GM10266 (cell line): ENCODE data around the gene PTGR3.

Experiments
- DNase-seq: peaks from one replicate; pipeline ENCODE4 v3.0.0; 2012; ENCODE audit errors: extremely low spot score
- TF ChIP-seq, protein P1 (sequence below): IDR thresholded peaks from 2 replicates; pipeline ENCODE4 v1.5.1; 2012; ENCODE audit warnings: mild to moderate bottlenecking, low read depth; ENCODE audit not compliant: control insufficient read depth, insufficient read depth; ENCODE audit errors: missing control alignments

PTGR3 gene

DNA sequence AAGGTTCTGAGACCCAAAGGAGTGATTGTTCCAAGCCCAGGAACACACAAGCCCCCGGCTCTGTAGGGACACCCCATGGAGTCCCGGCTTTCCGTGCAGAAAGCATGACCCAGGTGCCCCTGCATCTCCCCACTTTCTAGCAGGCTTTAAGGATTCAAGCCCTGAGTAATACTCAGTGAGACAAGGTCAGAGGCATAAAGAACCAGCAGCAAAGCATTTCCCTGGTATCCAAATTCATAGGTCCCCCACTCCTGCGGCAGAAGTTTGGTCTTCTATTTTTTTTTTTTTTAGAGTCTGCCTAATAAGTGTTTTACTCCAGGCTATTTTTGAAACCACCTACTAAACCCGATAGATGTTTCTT is 18.0 kb upstream of the PTGR3 start:
- DNase-seq = no peak

DNA sequence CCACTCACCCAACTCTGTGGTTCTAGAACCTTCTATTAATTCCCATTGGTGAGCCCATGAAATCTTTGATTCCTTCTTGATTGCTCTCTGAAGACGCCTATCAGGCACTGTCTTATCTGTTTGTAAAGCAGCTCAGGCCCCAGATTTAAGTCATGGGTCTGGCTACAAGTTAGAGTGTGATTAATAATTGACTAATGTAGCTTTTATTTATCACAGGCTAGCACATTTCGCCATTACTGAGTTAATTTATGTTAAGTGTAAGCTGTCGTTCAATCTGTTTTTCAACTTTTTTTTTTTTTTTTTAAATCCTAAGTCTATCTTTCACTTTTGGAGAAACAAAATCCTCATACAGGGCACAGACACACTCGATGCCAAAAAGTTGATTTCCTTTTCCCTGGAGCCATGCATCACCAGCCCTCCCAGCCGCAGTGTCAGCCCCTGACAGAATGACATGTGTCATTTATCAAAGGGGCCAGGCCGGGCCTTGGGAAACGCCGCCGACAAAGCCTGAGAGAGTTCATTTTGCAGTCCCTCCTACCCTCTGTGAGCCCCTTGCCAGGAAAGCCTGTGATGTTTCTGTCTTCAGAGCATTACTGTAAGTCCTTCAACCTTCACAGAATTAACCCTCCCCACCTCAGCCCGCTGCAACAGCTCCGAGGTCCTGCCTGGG is 17.5 kb upstream of the PTGR3 start:
- TF ChIP-seq, protein P1, sequence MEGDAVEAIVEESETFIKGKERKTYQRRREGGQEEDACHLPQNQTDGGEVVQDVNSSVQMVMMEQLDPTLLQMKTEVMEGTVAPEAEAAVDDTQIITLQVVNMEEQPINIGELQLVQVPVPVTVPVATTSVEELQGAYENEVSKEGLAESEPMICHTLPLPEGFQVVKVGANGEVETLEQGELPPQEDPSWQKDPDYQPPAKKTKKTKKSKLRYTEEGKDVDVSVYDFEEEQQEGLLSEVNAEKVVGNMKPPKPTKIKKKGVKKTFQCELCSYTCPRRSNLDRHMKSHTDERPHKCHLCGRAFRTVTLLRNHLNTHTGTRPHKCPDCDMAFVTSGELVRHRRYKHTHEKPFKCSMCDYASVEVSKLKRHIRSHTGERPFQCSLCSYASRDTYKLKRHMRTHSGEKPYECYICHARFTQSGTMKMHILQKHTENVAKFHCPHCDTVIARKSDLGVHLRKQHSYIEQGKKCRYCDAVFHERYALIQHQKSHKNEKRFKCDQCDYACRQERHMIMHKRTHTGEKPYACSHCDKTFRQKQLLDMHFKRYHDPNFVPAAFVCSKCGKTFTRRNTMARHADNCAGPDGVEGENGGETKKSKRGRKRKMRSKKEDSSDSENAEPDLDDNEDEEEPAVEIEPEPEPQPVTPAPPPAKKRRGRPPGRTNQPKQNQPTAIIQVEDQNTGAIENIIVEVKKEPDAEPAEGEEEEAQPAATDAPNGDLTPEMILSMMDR = no peak
- DNase-seq = no peak

More for the DNA sequence above, 18.0 kb upstream of the PTGR3 start:
- TF ChIP-seq, protein P1 = no peak

DNA sequence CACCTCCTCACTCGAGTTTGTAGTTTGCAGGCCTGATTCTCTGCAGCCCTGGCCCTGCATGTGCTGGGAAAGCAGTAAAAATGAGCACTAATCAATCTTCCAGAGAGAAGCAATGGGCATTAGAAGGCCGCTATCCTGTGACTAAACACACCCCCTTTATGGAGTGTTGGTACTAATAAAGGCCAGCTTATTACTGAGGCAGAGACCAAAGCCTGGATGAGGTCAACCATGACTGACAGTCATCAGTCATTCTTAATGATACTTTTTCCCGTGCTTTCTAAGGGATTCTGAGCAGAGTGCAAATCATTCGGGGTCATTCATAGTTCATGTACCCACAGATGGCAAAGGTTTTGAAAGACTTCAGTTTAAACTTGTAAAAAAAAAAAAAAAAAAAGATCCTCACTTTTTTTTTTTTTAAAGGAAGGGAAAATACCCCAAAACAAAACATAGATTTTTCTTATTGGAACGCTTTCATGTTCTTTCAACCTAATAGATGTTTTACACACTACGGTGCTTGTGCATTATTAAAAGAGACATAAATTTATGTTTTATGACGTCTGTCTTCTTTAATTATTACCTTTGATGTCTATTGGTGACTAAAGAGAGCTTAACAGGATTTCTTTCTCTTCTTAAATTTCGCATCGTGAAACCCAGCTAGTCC is 14.9 kb upstream of the PTGR3 start:
- TF ChIP-seq, protein P1 = no peak
- no peak for DNase-seq

DNA sequence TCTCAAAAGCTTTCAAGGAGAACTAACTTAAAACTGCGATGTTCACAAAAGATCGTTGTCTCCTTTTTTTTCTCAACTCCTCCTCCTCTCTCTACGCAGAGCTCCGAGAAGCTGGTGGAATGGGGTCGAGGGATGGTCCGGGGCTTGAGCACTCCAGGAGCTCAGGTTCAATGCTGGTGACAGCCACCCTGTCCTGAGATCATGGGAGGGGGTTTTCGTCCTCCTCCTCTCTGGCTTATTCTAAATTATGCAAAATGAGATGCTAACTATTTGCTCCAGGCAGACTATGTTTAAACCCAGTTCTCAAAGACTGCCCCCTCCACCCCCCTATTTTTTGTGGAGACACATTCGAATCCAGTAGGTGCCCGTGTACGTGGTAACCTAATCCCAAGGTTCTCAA is 13.5 kb upstream of the PTGR3 start:
- TF ChIP-seq, protein P1 = no peak
- no peak for DNase-seq

DNA sequence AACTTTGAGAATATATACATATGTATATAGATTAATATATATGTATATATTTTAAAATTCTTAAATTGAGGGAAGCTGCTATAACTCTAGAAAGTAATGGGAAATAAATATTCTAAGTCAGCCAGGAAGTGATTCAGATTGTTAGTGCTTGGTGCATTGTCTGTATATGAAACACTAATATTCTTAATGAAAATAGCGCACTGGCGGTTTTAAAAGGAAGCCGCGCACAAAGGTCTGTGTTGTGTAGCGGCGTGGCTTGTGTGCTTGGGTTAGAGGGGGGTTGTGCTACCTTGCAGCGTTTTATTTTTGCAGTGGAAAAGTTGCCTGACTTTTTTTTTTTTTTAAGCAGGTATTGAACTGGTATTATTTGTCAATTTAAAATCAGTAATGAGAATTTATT is 13.0 kb upstream of the PTGR3 start:
- no peak for DNase-seq
- TF ChIP-seq, protein P1 = no peak

DNA sequence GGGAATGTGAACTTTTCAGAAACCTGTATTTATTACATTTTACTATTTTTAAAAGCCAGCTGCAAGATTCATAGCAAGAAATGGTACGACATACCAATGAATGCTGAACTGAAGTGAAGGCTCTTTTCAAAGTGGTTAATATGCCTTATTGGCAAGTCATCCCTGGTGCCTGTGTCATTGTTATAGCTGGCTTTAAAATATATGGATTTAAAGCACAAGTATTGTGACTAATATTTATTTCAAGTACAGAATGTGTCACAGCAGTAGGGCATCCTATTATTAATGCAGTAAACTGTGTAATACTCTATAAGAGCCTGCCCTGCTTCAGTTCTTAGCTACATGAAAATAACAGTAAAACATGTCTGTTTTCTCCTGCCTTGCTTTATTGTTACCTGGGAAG is 12.5 kb upstream of the PTGR3 start:
- no peak for DNase-seq
- TF ChIP-seq, protein P1 = no peak

DNA sequence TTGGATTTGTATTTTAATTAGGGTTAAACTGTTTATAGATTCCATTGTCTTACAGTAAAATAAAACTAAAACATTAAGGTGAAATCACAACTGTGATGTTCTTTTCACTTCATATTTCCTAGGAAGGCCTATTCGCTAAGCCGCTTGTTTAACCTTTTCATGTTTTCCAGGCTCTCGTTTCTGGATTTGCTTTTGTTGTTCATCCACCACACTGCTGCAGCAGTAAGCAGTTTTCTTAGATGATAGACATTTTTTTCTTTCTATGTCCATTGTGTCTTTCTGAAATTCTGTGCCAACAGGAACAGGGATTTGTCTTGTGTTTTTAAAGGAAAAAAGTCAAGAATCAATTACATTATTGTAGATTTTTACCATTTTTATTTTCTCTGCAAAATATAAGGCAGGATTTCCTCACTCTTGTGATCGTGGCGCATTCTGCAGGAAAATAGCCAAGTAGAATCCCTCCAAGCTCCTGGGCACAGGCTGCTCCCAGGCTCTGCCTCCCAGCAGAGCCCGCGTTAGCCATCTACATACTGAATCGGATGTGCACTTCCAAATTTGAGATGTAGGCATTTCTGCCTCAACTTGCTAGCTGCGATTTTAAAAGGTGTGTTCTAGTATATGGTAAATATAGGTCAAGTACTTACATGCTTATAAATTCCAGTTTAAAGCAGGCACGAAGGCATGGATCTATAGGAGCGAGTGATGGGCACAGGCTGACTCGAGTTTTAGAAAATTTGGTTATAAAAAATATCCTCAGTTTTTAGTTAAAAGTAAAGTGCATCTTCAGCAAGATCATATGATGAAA is 11.8 kb upstream of the PTGR3 start:
- TF ChIP-seq, protein P1 = no peak
- no peak for DNase-seq
